ENCODE data around the gene NCOA3.

Gene NCOA3

GRCh38 chr20:47620808-47621805, 119.4 kb downstream of the NCOA3 start:
- H3K27ac Mint-ChIP-seq, result no peak overlapping the region
- no peaks in the 10 kb centered on the region for H3K9me3 Mint-ChIP-seq
- no peak overlapping the region for H3K4me3 Mint-ChIP-seq
- no peak for DNase-seq
- H3K4me1 Mint-ChIP-seq, result no peaks in the 10 kb centered on the region
- H3K36me3 Mint-ChIP-seq (ENCODE audit: low read depth), result peaks cover 14% of the 10 kb centered on the region
- TF ChIP-seq CTCF (IDR thresholded peaks at IDR 0.05), result peak; percentile 79
- H3K27me3 Mint-ChIP-seq (ENCODE audit: low read depth, poor library complexity), result peaks cover 4% of the 10 kb centered on the region

GRCh38 chr20:47622118-47622665, 120.5 kb downstream of the NCOA3 start:
- no peak for DNase-seq
- Mint-ChIP-seq H3K27ac (peak overlapping the region; percentile 17), H3K4me1 (no peaks in the 10 kb centered on the region), H3K36me3 (ENCODE audit: low read depth) (peaks cover 23% of the 10 kb centered on the region), H3K9me3 (no peaks in the 10 kb centered on the region), H3K27me3 (ENCODE audit: low read depth, poor library complexity) (peaks cover 4% of the 10 kb centered on the region), H3K4me3 (no peak overlapping the region)
- TF ChIP-seq CTCF (IDR thresholded peaks at IDR 0.05), result no peak

- DNase-seq, result no peak
- H3K27ac Mint-ChIP-seq, result no peak overlapping the region
- H3K4me1 Mint-ChIP-seq, result no peaks in the 10 kb centered on the region
- H3K4me3 Mint-ChIP-seq, result no peak overlapping the region
- peaks cover 4% of the 10 kb centered on the region for H3K27me3 Mint-ChIP-seq (ENCODE audit: low read depth, poor library complexity)
- no peak for TF ChIP-seq CTCF (IDR thresholded peaks at IDR 0.05)
- peaks cover 28% of the 10 kb centered on the region for H3K36me3 Mint-ChIP-seq (ENCODE audit: low read depth)
- H3K9me3 Mint-ChIP-seq, result no peaks in the 10 kb centered on the region
Observed at GRCh38 chr20:47623206-47623605, 121.5 kb downstream of the NCOA3 start.

- Mint-ChIP-seq H3K27me3 (ENCODE audit: low read depth, poor library complexity) (peaks cover 4% of the 10 kb centered on the region), H3K4me3 (no peak overlapping the region), H3K4me1 (no peaks in the 10 kb centered on the region), H3K36me3 (ENCODE audit: low read depth) (peaks cover 42% of the 10 kb centered on the region), H3K27ac (no peak overlapping the region), H3K9me3 (no peaks in the 10 kb centered on the region)
- no peak for TF ChIP-seq CTCF (IDR thresholded peaks at IDR 0.05)
- DNase-seq, result no peak
Observed at GRCh38 chr20:47627540-47627939, 125.9 kb downstream of the NCOA3 start.

- peaks cover 48% of the 10 kb centered on the region for H3K36me3 Mint-ChIP-seq (ENCODE audit: low read depth)
- no peak overlapping the region for H3K4me3 Mint-ChIP-seq
- no peaks in the 10 kb centered on the region for H3K4me1 Mint-ChIP-seq
- no peak for TF ChIP-seq CTCF (IDR thresholded peaks at IDR 0.05)
- H3K27me3 Mint-ChIP-seq (ENCODE audit: low read depth, poor library complexity), result no peaks in the 10 kb centered on the region
- no peak overlapping the region for H3K27ac Mint-ChIP-seq
- H3K9me3 Mint-ChIP-seq, result no peaks in the 10 kb centered on the region
- DNase-seq, result no peak
Observed at GRCh38 chr20:47629907-47630306, 128.2 kb downstream of the NCOA3 start.

All from nephron progenitor cell (in vitro differentiated cells).